Lower leg skin (tissue), 4 donors: ENCODE results near the gene PIAS4. TPM values are rescaled to one million over a fixed set of nuclear protein-coding genes. Genes with fewer than 3 reads are reported as not detected.
A peak's percentile ranks its signal among the peaks of the same experiment; 100 is the strongest.

ENCODE experiments used
- DNase-seq, 2 donors: peaks; one replicate each; pipeline ENCODE4 v3.0.0-alpha.2; 2019; ENCODE audit warnings: low spot score in 2 of 2
- H3K4me3 ChIP-seq: fragments of 200-600 bp; sonication (generic); 2 replicates; pipeline ENCODE4 v1.5.1; 2017; ENCODE audit warnings: mild to moderate bottlenecking, low read depth; ENCODE audit not compliant: poor library complexity, severe bottlenecking
- POLR2A ChIP-seq, 2 donors: fragments of 450-650 bp; IDR thresholded peaks; one replicate each; pipeline ENCODE4 v1.6.1; 2016 to 2017; ENCODE audit warnings: antibody characterized with exemption in 2 of 2, mild to moderate bottlenecking in 1 of 2, moderate library complexity in 1 of 2
- WGBS, 2 donors: methylation state at CpG; one replicate each; pipeline ENCODE4 v1.1.5; 2018; 5-methylcytosine and 5-hydroxymethylcytosine counted together
- intact Hi-C: fragments of 100-400 bp; cut with DNase I; formaldehyde crosslinking; loops from one replicate; pipeline ENCODE4 v1.15.0; 2023; ENCODE audit warnings: low total_unique reads
- total RNA-seq, 4 donors: library from RNA; depleted of rRNA; stranded (reverse); fragments of >200 nt; gene quantifications; one replicate each; pipeline ENCODE4 v1.1.0, GENCODE V29; 2016
- TF ChIP-seq, protein P1 (sequence below), 3 donors: fragments of 450-650 bp; IDR thresholded peaks; one replicate each; pipeline ENCODE4 v1.5.1; 2016; ENCODE audit warnings: antibody characterized with exemption in 3 of 3, mild to moderate bottlenecking in 3 of 3, moderate library complexity in 2 of 3

The PIAS4 gene
- total RNA-seq, 4 donors from 2014 or later = 20.8 to 35.1 (median 26.9) TPM

DNA sequence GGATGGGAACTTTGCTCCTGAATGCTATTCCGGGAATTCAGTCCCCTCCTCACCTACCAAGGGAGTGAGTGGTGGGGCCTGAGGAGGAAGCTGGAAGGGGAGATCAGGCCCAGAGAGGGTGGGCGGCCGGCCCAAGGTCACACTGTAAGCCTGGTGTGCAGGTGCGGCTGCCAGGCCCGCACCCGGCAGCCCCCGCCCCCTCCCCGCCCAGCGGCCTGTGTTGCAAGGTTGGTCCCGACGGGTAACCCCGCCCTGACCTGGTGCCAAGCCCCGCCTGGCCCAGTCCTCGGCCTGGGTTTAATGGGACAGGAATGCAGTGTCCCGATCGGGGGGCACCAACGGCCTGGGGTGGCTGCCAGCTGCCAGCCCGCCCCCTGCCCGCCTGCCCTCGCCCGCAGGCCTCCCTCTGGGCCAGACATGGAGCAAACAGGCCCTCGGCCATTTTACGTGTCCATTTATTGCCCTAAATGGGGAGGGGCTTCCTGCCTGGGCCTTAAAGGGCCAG, 53.7 kb downstream of the PIAS4 start:
- DNase-seq = peak; percentile 83 to 98
- WGBS, 2 donors = 19 to 22% methylated on average over 7 to 18 of the region's 23 CpGs
- intact Hi-C loops = no loop called here
- TF ChIP-seq, protein P1, sequence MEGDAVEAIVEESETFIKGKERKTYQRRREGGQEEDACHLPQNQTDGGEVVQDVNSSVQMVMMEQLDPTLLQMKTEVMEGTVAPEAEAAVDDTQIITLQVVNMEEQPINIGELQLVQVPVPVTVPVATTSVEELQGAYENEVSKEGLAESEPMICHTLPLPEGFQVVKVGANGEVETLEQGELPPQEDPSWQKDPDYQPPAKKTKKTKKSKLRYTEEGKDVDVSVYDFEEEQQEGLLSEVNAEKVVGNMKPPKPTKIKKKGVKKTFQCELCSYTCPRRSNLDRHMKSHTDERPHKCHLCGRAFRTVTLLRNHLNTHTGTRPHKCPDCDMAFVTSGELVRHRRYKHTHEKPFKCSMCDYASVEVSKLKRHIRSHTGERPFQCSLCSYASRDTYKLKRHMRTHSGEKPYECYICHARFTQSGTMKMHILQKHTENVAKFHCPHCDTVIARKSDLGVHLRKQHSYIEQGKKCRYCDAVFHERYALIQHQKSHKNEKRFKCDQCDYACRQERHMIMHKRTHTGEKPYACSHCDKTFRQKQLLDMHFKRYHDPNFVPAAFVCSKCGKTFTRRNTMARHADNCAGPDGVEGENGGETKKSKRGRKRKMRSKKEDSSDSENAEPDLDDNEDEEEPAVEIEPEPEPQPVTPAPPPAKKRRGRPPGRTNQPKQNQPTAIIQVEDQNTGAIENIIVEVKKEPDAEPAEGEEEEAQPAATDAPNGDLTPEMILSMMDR (IDR thresholded peaks at IDR 0.05) = no peak
- no peak for TF ChIP-seq POLR2A (IDR thresholded peaks at IDR 0.05)
- no peak overlapping the region for H3K4me3 ChIP-seq

- 28 to 63% methylated on average over 9 to 19 of the region's 29 CpGs for WGBS, 2 donors
- TF ChIP-seq, protein P1 (IDR thresholded peaks at IDR 0.05) = no peak
- no peak for TF ChIP-seq POLR2A (IDR thresholded peaks at IDR 0.05)
- DNase-seq = peak in 1 of 2 donors; percentile 91
- intact Hi-C loops = no loop called here
- H3K4me3 ChIP-seq = no peak overlapping the region
Measured at GRCh38 chr19:4061683-4062418, 54.3 kb downstream of the PIAS4 start.

- intact Hi-C loops = no loop called here
Measured at GRCh38 chr19:4062419-4063368, 55.2 kb downstream of the PIAS4 start.

DNA sequence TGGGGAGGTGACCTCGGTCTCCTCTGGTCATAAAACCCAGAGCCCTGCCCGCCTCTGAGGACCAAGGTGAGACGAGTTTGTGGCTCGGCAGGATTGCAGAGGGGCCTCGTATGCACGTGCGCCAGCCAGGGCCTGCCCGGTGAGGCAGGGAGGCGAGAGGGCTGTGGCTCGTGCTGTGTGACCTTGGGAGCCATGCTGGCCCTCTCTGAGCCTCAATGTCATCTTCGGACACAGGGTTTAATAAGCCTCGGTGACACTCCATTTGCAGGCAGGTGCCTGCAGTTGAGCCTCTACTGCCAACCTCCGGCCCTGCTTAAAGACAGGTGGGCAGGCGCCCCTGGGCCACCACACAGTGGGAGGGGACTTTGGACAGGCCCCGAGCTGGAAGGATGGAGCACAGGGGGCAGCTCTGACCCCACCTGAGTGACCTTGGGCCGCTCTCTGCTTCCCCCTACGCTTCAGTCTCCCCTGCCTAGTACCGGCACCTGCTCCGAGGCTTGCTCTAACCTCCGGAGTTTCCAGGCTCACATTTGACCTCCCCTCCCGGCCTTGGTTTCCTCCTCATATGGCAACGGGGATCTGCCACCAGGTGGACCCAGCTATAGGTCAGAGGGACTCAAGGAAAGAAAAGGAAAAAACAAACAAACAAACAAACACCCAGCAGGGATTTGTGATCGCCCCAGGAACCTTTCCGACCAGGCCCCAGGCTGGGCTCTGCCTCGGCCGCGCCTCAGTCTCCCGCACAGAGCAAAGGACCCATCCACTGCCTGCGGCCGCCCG, 56.0 kb downstream of the PIAS4 start:
- DNase-seq = peak in 1 of 2 donors; percentile 89
- H3K4me3 ChIP-seq = peak overlapping the region; percentile 84
- no peak for TF ChIP-seq POLR2A (IDR thresholded peaks at IDR 0.05)
- TF ChIP-seq, protein P1 (IDR thresholded peaks at IDR 0.05) = no peak
- WGBS, 2 donors = 14 to 30% methylated on average over 16 to 30 of the region's 31 CpGs
- intact Hi-C loops = no loop called here

More at GRCh38 chr19:4062419-4063368, 55.2 kb downstream of the PIAS4 start:
- no peak overlapping the region for H3K4me3 ChIP-seq
- 44 to 58% methylated on average over 21 to 24 of the region's 30 CpGs for WGBS, 2 donors
- peak in 1 of 2 donors; percentile 87 for DNase-seq
- no peak for TF ChIP-seq POLR2A (IDR thresholded peaks at IDR 0.05)
- TF ChIP-seq, protein P1 (IDR thresholded peaks at IDR 0.05) = no peak

GRCh38 chr19:4064149-4064495, 56.6 kb downstream of the PIAS4 start:
- DNase-seq = no peak
- peak overlapping the region; percentile 84 for H3K4me3 ChIP-seq
- 1 to 4% methylated on average over 22 to 24 of the region's 24 CpGs for WGBS, 2 donors
- TF ChIP-seq, protein P1 (IDR thresholded peaks at IDR 0.05) = no peak
- TF ChIP-seq POLR2A (IDR thresholded peaks at IDR 0.05) = no peak
- intact Hi-C loops = no loop called here
